Heart left ventricle (tissue), 13 donors: ENCODE measurements around the gene UVRAG.

Experiments
- POLR2A ChIP-seq, 2 donors: fragments of 450-650 bp; IDR thresholded peaks; one replicate each; pipeline ENCODE4 v1.6.1; 2017; ENCODE audit warnings: antibody characterized with exemption in 2 of 2, mild to moderate bottlenecking in 2 of 2, moderate library complexity in 2 of 2
- TF ChIP-seq, protein P1 (sequence below), 12 donors: fragments of 200-600 bp; sonication (generic) in 4 of 12; IDR thresholded peaks; one replicate each; pipeline versions ENCODE4 v1.5.0 to v1.8.0; 2018 to 2022; ENCODE audit warnings: antibody characterized with exemption in 12 of 12, mild to moderate bottlenecking in 5 of 12
- donor health status: ischemic (EF 13 %, LVEDD 7.1; RV severe dilation, severe dysfunction).
- donor health status: DM: no; HTN: yes; CAD: no.
- donor health status: DM: no; HTN: no; CAD: no.
- donor health status: ischemic (EF 25% LVEDD 6.9; RV normal size, moderate dysfunction).
- donor health status: ischemic (EF 25% LVEDD 5.7; RV mildly dilated, moderate dysfunction).
- donor health status: ischemic (EF 35%, LVEDD 5.7; RV mildly dilated, moderate dysfunction).
- donor health status: nonischemic (EF 11% LVEDD 7.7; RV severe dilation, severe dysfunction).
- donor health status: DM: yes; HTN: yes; CAD: no.
- donor health status: PGD.
- donor health status: ischemic (EF 29% LVEDD 5.4; RV normal size, mild dysfunction).
- donor health status: nonischemic (EF 23%, LVEDD 6.1; RV moderate dilation, normal function).

DNA sequence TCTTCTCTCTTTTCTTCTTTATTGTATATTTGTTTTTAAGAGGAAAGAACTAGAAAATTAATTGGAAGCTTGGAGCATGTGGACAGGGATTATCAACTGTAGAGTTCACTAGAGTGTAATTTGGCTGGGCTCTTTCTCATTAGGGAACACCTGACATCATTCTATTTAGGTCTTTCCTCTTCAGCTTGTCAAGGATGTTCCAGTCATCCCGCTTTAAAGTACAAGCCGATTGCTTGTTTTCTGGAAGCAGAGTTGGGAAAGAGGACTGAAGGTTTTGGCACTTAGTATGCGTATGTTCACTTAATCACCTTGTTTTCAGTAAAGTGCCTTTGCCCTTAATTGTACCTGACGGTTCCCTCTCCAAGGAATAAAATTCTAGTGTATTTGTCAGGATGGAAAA, 279.7 kb downstream of the UVRAG start:
- TF ChIP-seq, protein P1, sequence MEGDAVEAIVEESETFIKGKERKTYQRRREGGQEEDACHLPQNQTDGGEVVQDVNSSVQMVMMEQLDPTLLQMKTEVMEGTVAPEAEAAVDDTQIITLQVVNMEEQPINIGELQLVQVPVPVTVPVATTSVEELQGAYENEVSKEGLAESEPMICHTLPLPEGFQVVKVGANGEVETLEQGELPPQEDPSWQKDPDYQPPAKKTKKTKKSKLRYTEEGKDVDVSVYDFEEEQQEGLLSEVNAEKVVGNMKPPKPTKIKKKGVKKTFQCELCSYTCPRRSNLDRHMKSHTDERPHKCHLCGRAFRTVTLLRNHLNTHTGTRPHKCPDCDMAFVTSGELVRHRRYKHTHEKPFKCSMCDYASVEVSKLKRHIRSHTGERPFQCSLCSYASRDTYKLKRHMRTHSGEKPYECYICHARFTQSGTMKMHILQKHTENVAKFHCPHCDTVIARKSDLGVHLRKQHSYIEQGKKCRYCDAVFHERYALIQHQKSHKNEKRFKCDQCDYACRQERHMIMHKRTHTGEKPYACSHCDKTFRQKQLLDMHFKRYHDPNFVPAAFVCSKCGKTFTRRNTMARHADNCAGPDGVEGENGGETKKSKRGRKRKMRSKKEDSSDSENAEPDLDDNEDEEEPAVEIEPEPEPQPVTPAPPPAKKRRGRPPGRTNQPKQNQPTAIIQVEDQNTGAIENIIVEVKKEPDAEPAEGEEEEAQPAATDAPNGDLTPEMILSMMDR (IDR thresholded peaks at IDR 0.05), result no peak
- TF ChIP-seq POLR2A (IDR thresholded peaks at IDR 0.05), result no peak
